Activated T-helper 1 cell treated with Interleukin-2 at 50 U/mL for 16 hours (primary cell): ENCODE results near the gene DPP9.
"Not testable (repeated sequence)": the region's sequence is repeated elsewhere in the genome, so short reads cannot be mapped to it uniquely, and the experiment has no call there.

Source experiments
- DNase-seq: peaks from one replicate; pipeline ENCODE4 v3.0.0-alpha.2; 2020; ENCODE audit warnings: low read depth

DPP9 gene

GRCh38 chr19:4687396-4687795, 36.2 kb downstream of the DPP9 start:
- no peak for DNase-seq

GRCh38 chr19:4686700-4687099, 36.9 kb downstream of the DPP9 start:
- no peak for DNase-seq

- DNase-seq: no peak
These were observed 39.1 kb downstream of the DPP9 start for GRCh38 chr19:4684312-4685095.

- DNase-seq: no peak
These were observed 41.0 kb downstream of the DPP9 start for GRCh38 chr19:4682417-4683200.

- not testable (repeated sequence) for DNase-seq
These were observed 43.6 kb downstream of the DPP9 start for GRCh38 chr19:4680021-4680420.

GRCh38 chr19:4678881-4679790, 44.5 kb downstream of the DPP9 start:
- no peak for DNase-seq

- DNase-seq: no peak
These were observed 46.5 kb downstream of the DPP9 start for GRCh38 chr19:4676955-4677731.

GRCh38 chr19:4675346-4675745, 48.3 kb downstream of the DPP9 start:
- DNase-seq: no peak

- DNase-seq: no peak
These were observed 49.9 kb downstream of the DPP9 start for GRCh38 chr19:4673726-4674125.

- no peak for DNase-seq
These were observed 50.4 kb downstream of the DPP9 start for GRCh38 chr19:4673216-4673615.

GRCh38 chr19:4671185-4671851, 52.3 kb downstream of the DPP9 start:
- DNase-seq: no peak

GRCh38 chr19:4669723-4670480, 53.7 kb downstream of the DPP9 start, which contains the start of gene MYDGF:
Gene MYDGF, minus strand, starts transcription at chr19:4670342. Its CDS starts 8 bp downstream, at chr19:4670334.
- DNase-seq: peak; percentile 86

GRCh38 chr19:4664642-4665041, 59.0 kb downstream of the DPP9 start:
- DNase-seq: no peak

- no peak for DNase-seq
These were observed 60.8 kb downstream of the DPP9 start for GRCh38 chr19:4662812-4663211.

GRCh38 chr19:4662020-4662695, 61.5 kb downstream of the DPP9 start:
- DNase-seq: no peak

GRCh38 chr19:4660993-4661392, 62.6 kb downstream of the DPP9 start:
- DNase-seq: no peak

- no peak for DNase-seq
These were observed 63.4 kb downstream of the DPP9 start for GRCh38 chr19:4660181-4660791.

GRCh38 chr19:4657835-4658234, 65.8 kb downstream of the DPP9 start:
- no peak for DNase-seq

GRCh38 chr19:4657262-4657661, 66.4 kb downstream of the DPP9 start:
- DNase-seq: no peak
